ENCODE results near the gene HABP4.

The HABP4 gene

GRCh38 chr9:96523374-96523773, 73.4 kb downstream of the HABP4 start:
- no peak for DNase-seq (ENCODE audit: low read depth)

- no peak for DNase-seq (ENCODE audit: low read depth)
Measured at GRCh38 chr9:96524045-96524444, 74.1 kb downstream of the HABP4 start.

- DNase-seq (ENCODE audit: low read depth) = no peak
Measured at GRCh38 chr9:96524764-96525163, 74.8 kb downstream of the HABP4 start.

GRCh38 chr9:96532173-96532572, 82.2 kb downstream of the HABP4 start:
- no peak for DNase-seq (ENCODE audit: low read depth)

GRCh38 chr9:96540106-96540505, 90.1 kb downstream of the HABP4 start:
- no peak for DNase-seq (ENCODE audit: low read depth)

Data from stimulated activated CD8-positive, alpha-beta memory T cell treated with anti-CD3 and anti-CD28 coated beads, Interleukin-12 subunit alpha, Interleukin-12 subunit beta, amount 100 ng/mL, for 1 hour (primary cell).